ENCODE data around the gene TRDN.
"Not testable (repeated sequence)": the region's sequence is repeated elsewhere in the genome, so short reads cannot be mapped to it uniquely, and the experiment has no call there.

Gene TRDN

DNA sequence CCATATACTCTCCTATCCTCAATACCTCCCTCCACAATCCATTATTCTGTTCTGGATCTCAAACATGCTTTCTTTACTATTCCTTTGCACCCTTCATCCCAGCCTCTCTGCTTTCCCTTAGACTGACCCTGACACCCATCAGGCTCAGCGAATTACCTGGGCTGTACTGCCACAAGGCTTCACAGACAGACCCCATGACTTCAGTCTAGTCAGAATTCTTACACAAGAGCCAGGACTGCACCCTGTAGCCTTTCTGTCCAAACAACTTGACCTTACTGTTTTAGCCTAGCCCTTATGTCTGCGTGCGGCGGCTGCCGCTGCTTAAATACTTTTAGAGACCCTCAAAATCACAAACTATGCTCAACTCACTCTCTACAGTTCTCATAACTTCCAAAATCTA lies 76.9 kb downstream of the TRDN start:
- DNase-seq, result not testable (repeated sequence)

DNA sequence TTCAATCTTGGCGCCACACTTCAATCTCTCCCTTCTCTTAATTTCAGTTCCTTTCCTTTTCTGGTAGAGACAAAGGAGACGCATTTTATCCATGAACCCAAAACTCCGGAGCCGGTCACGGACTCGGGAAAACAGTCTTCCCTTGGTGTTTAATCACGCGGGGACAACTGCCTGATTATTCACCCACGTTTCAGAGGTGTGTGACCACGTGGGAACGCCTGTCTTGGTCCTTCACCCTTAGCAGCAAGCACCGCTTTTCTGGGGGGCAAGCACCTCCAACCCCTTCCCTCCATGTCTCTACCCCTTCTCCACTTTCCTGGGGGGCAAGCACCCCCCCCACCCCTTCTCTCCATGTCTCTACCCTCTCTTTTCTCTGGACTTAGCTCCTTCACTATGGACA lies 79.3 kb downstream of the TRDN start:
- not testable (repeated sequence) for DNase-seq

DNA sequence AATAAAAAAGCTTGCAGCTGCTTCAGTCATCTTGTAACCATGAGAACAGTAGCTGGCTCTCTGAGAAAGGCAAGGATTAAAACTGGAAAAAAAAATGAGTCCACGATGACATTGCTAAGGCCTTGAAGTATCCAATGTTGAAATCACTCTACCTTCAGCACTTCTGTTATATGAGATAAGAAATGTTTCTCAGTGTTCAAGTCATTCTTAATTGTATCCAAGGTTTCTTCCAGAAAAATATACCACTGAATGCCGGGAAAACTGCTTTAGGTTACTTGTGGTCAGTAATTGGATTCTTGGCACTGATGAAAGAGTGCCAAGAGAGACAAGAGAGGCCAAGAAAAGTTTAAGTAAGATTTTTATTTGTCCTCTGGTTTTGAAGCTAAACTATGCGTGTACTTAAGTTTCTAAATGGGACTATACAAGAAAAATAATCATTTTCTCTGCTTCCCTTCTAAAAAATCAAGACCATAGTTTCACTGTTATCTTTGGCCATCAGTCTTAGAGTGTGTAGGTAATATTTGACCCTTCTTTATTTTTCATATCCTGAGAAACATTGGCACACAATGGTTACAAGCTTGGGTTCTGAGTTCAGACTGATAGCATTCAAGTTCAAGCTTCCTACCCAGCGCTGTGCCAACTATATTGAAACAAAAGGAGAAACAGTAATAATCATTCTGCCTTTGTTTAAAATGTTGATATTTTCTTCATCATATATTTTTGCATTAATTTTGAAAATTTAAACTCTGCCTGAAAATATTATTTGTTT lies 84.6 kb downstream of the TRDN start:
- DNase-seq, result no peak

DNA sequence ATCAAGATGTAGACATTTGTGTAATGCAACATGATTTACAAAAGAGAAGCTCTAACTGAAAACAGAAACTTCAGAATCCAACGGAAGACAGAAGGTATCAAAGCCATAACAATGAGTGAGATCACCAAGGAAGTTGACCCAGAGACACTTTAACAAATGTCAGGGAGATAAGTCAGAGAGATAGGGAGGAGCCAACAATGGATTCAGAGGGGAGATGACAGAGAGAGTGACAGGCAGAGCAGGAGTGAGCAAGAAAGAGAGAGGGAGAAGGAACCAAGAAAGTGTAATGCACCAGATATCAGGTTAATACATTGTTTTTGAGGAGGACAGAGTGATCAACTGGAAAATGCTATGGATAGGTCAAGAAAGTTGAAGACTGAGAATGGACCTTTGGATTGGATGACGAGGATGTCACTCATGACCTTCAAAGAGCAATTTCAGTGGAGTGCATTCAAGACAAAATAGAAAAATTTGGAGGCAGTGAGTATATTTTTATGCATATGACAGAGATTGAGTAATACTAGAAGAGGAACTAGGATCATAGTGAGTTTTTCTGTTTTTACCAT lies 86.6 kb downstream of the TRDN start:
- DNase-seq, result no peak

DNA sequence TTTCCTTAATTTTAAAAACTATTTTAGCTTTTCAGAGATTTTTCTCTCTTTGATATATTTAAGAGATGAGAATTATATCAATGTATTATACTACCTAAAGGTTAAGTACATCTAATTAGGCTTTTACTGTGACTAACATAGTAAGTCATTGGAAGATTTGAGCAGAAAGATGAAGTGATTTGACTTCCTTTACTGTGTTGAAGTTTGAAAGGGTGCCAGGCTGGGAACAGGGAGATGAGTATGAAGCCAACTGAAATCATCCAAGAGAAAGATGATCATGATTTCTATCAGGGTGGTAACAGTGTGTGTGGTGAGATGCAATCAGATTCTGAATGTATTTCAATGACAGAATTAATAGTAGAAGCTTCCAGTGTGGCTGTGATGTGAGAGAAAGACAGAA lies 87.3 kb downstream of the TRDN start:
- DNase-seq, result no peak

DNA sequence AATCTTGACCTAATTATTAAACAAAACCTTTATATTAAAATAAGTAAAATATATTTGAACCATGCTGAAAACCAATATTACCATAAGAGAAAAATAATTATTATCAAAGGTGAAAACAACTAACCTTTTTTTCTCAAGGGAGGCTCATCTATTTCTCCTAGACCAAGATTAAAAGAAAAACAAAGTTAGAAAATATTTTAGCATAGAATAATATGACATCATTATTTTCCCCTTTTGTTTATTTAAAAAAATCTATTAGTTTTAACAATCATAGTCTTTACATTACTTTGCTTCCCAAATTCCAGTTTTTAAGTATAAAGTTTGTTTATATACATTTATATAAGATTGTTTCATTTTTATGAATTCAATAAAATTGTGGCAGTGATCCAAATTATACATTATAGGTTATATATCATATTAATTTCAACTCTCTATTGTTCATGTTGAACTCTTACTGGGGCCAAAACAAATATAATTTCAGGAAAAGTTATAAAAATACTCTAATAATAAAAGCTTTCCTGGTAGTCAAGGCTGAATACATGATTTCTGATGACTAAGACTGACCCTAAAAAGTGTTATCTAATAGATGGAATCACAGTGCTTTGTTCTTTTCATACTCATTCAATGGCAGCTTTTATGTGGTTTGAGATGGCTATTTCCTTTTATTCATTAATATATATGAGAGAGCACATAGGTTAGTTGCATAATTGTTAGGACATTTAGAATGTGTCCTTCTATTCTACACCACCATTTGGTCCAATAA lies 89.4 kb downstream of the TRDN start:
- DNase-seq, result no peak

DNA sequence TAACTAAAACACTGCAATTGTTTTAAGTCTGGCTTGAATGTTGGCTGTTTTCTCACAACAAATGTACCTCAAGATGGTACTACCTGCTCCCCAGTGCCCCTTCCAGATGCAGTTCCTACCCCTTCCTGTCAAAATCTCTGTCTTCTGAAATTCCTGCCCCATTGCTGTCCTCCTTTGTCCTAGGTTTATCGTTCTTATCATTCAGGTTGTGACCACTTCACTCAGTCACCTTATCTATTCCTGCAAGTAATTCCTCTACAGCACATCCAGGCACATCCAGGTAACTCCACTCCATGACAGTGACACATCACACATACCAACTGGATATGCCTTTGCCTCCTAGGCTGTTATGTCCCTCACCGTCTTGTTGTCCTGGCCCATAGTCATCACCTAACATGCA lies 90.2 kb downstream of the TRDN start:
- DNase-seq, result no peak

DNA sequence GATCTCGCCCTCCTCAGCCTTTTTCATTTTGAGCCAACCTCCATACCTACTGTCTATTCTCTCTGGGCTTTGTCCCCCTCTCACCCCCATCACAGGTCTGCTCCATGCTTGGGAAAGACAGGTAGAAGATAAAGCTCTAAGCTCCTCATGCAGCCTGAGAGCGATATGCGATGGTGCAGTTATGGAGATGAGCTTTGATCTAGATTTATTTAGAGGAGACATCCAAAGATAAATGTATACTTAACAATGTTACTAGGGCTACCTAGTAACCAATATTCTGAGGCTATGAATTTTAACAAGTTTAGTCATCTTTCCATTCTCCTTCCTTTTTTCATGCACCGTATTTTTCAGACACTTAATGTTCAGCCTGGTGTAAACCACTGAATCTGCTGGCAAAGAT lies 95.3 kb downstream of the TRDN start:
- no peak for DNase-seq

DNA sequence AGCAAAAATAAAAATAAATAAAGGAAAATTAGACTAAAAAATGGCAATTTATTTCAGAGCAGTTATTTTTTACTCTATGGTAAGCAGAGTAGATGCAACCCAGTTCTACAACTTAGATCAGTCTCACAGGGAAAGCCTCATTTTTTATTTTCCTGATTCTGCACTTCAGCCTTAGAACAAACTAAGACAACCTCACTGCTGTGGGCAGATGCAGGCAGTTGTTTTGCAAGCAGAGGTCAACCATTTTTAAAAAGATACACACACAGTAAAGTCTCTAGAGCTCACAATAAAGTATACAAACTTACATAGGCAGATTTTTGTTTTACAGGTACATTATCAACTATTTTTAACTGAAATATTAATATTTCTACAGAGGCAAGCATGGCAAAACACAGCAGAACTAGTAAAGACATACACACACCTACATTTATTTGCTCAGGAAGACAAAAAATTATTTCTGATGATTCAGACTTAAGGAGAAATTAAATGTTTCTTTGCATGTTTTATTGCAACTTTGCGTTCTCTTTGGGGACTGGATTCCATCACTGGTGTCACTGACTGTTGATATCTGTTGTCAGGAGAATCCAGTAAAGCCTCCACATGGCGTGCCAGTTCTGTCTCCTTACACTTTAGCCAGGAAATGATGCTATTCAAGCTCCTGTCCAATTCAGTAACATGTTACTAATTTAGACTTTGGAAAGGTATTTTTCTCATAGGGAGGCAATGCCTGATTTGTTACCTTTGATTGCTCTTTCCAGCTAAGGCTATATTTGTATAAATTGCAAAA lies 102.7 kb downstream of the TRDN start:
- DNase-seq, result no peak

DNA sequence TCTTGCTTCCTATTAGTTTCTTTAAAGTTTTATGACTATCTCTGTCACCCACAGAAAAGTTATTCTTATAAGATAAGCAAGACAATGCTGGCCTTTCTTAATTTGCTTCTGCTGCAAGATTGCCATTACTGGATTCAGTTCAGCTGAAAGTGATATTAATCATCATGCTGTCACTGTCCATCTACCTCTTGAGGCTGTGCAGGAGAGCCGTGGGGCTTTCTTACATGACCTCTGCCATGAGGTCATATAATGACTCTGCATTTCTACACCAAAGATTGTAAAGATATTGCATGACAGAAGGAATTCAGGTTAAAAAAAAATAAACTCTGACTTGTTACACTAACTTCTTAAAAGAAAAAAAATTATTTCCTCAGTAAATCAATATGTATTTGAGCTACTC lies 106.9 kb downstream of the TRDN start:
- no peak for DNase-seq

DNA sequence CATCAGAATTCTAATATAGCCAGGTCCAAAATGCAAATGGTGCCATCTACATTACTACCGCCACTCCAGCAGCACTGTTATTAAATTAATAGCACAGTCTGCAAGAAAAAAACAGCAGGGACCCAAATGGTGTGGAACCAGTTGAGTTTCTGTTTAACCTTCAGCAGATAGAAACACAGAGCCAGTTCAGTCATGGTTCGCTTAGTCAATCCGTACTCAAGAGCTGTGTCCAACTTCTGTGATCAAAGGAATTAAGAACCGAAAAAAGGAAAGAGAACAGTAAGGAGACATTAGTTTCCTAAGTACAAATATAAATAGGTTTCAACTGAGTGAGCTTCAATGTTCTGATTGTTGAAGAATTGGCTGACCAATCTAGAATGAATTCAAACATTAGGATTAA lies 107.7 kb downstream of the TRDN start:
- no peak for DNase-seq

DNA sequence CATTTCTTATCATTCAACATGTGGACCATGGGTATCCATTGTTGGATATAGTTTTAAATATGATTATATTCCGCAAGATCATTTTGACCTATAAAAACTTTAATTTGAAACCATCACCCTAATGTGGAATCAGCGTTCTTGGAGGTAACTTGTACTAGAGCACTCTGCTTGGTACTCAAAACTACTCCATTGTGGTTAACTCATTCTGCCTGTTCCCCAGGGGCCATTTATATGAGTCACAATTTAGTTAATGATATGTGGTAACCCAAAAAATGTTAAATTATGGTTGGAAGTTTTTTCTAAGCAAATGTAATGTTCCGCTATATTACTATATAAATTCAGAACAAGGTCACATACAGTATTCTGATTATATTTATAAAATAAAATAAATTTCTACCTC lies 109.3 kb downstream of the TRDN start:
- no peak for DNase-seq

DNA sequence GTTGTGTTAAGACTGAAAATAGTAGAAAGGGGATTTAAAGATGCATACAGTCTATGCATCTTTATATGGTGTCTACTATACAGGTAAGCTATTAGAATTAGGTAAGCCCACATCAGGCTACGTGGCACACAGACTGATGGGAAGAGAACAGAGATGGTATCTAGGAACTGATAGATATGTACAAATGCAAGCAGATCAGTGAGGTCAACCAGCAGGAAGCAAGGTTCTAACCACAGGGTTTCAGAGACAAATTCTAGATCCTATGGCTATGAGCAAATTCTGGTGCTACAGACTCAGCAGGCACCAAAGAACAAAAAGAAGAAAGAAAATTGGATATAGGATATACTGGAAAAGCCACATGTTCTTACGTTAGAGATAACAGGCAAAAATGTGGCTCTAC lies 110.6 kb downstream of the TRDN start:
- no peak for DNase-seq

DNA sequence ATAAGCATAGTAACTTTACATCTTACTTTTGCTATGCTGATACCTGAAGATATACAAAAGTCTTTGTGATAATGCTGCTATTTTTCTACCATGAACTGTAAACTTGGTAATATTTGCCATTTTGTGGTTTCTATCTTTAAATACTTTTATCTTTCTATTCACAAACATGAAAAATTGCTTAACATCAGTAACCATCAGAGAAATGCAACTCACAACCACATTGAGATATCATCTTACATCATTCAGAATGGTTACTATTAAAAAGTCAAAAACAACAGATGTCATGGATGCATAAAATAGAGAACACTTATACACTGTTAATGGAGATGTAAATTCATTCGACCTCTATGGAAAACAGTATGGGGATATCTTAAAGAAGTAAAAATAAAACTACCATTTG lies 112.0 kb downstream of the TRDN start:
- no peak for DNase-seq

DNA sequence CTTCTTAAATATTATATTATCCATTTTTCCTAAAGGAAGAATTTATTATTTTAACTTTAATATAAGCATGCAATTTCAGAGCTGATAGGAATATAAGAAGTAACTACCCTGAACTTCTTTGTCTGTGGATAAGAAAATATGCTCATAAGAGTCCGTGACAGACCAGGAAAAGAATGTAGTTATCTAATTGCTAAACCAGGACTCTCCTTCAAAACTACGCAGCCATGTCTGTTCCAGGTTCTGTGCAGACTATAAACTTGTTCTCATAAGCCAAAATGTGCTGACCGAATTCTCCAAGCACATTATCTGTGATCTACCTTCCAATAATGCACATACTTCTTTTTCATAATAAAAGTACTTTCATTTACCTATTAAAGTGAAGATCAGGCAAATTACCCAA lies 116.5 kb downstream of the TRDN start:
- no peak for DNase-seq

DNA sequence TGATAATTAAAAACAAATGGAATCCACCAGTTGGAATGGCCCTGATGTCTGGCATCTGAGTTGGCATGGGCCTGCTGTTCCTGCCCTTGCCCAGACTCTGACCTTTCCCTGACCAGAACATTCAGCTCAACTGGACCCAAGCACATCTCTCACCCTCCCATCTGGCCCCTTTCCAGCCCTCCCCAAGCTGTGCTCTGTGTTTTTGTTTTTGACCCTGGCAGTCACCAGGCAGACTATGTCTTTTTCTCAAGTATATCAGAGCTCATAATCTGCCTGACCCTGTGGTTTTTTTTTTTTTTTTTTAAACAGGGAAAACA lies 117.6 kb downstream of the TRDN start:
- no peak for DNase-seq

DNA sequence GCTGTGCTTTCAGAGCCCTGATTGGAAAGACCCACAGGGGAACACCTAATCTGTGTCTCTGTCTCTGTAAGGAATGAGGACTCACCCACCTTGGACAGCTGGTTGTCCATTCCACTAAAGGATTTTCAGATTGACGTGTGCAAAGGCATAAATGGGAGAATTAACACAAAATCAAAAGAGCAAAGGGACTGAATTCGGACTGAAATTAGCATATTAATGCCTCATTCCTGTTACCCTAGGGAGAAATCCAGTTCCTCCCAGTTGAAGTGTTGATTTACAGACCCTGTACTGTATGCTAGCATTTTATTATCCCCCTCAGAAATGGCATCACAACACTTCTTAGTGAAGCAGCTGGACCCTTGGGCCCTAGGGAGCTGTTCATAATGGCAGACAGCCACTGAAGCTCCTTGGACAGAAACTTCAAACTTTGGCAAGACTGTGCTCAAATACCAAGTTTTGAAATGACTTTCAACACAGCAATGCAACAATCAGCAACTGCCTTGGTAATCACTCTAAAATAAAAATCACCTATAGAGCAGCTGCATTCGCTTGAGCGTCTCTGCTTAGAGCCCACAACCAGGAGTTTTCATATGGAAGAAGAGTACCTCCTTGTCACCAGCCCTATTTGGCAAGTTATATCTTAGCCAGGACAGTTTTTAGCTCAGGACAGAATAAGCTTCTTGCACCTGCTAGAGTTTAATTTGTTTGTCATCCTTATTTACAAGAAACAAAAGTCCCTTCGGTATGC lies 118.1 kb downstream of the TRDN start:
- no peak for DNase-seq

DNA sequence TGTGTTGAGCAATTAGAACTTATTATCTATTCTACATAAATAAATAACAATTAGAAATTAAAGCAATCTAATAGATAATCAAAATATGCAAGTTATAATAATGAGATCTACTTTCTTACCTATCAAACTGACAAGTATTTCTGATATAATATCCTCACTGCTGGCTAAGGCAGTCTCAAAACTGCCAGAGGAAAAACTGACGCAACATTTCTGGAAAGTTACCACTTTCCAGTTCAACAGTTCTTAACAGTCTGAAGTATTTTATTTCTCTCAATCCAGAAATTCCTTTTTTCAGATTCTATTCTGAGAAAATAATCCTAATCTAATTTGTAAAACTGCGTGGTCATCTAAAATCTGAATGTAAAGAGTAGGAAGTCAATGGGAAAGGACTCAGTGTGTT lies 121.0 kb downstream of the TRDN start:
- no peak for DNase-seq

DNA sequence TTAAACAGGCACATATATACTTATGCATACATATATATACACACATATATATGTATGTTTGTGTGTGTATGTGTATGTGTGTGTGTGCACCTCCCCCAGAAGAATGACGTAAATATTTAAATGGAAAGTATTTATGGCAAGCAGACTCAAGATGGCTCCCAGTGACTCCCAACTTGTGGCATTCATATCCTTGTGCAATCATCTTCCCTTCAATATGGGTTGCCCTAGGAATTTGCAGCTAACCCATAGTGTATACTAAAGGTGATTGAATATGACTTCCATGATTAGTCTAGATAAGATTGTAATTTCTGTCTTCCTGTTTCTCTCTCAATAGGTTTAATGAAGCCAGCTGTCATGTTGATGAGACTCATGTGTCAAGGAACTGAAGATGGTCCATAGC lies 127.6 kb downstream of the TRDN start:
- DNase-seq, result no peak

DNA sequence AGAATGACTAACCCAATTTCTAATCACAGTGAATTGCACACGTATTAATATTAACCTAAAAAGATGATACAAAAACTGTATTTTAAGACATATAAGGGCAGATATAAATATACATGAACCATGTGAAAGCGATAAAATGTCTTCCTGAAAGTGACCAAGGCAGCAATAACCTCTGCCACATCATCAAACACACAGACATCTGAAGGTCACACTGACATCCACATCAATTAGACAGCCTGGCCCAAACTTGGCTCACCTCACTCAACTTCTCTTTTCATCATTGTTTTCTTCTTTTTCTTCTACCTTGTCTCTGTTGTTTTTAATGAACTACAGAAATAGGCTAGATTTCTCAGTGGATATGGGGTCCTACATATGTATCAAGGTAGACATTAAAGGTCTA lies 128.5 kb downstream of the TRDN start:
- no peak for DNase-seq

DNA sequence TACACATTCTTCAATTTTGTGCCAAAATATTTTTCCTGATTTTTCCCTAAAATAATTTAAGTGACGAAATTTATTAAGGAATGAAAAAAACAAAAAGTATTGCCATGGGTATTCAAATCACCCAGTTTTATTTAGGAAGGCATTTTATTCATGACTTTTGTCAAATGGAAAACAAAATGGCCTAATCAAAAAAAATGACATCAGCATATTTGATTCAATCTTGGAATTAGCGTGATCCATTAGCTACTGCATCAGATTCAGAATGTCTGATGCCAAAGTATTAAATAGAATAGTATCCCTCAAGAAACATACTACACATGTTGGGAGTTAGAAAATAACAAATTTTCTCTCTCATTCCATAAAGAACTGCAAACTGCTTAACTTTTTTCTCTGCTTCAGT lies 129.2 kb downstream of the TRDN start:
- DNase-seq, result no peak

DNA sequence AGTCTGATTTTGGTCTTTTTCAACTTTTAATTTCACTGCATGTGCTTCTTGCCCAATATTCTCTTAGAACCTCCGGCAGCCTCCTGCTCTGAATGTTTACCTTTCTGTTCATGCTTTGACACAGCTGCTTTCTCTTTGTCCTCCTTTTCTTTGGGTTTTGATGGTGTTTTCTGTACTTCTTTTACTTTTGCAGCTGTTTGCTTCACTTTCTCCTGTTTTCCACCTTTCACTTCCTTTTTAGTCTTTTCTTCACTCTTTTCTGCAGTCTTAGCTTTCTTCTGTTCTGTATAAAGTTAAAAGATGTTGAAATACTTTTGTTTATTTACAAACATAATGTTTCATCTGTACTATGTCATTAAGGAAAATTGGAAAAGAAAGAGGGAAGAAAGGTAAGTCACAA lies 133.1 kb downstream of the TRDN start:
- DNase-seq, result no peak

DNA sequence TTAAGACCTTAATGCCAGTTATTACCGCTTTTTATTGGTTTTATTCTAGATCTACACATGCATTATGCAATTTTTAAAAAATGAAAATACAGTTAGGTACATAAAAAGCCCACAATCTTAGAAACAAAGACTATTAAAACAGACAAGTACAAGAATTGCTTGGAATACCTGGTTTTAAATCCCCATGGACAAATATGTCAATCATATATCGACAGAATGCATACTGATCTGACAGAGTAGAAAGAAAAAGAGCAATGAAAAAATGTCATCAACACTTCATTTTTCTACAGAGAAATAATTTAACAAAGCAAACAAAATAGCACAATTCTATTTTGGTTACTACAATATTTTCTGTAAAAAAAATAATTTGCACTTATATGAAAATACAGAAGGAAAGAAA lies 139.7 kb downstream of the TRDN start:
- DNase-seq, result no peak

Data from CD4-positive, alpha-beta T cell treated with Interleukin-12 subunit alpha and Interleukin-12 subunit beta, for 1 hour (primary cell).